Measurements from ENCODE around the gene PPARD. TPM values are rescaled to one million over a fixed set of nuclear protein-coding genes. Genes with fewer than 3 reads are reported as not detected.

The PPARD gene
- polyA plus RNA-seq, 2 of the 4 experiments (the other 2 are of a cell fraction), result 3.8 to 5.9 TPM

DNA sequence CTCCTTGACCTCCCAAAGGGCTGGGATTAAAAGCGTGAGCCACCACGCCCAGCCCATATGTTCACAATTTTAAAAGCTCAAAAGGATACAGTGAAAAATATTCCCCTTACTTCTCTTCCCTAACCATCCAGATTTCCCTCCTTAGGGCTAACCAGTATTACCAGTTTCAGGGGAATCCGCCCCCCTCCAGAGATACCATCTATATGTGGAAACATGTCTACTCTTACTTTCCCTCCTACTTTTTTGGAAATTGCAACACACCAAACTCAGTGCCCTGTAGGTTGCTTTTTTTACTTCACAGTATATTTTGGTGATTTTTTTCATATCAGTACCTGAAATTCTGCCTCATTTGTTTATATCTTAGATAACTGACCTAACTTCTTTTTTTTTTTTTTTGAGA lies 118.9 kb downstream of the PPARD start:
- TF ChIP-seq ZNF302 (CRISPR knock-in tag; IDR thresholded peaks at IDR 0.05), result no peak
- DNase-seq (ENCODE audit: low read depth in 1 of 2, low spot score in 1 of 2) (no peak), ATAC-seq (no peak), FAIRE-seq (no peak)
- Histone ChIP-seq H3K9me3 (no peaks in the 10 kb centered on the region), H3K4me1 (no peaks in the 10 kb centered on the region), H3K27ac (no peak overlapping the region), H3K4me2 (no peak overlapping the region), H3K4me3 (no peak overlapping the region)
- POLR2A ChIA-PET, result no interaction called here
- CTCF ChIA-PET, result no interaction called here
- WGBS (ENCODE audit: missing lambda C conversion rate), result 85% methylated on average over 3 of the region's 3 CpGs

DNA sequence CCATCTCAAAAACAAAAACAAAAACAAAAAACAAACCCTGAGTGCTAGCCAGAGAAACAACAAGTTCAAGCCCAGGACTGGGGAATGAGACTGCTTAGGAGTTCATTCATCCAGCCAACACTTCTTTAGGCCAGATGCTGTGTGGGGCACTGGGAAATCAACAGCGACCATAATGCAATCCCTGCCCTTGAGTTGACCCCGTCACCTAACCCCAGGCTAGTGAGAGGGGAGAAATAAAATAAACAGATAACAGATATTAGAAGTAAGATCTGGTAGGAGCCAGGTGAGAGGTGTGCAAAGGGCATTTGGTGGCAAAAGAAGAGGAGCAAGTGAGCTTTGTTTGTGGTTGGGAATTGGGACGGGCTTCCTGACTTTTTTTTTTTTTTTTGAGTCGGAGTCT lies 120.9 kb downstream of the PPARD start:
- no peak for FAIRE-seq
- CTCF ChIA-PET, result interaction anchor here (1.4 to 1.5 kb wide), 2 partner anchors 10 to 14 kb away, joined by 3 to 4 read pairs; no protein-coding TSS in a partner anchor
- TF ChIP-seq CHD4 (IDR thresholded peaks at IDR 0.05; ENCODE audit: borderline replicate concordance), result no peak
- no peak for TF ChIP-seq EHF (CRISPR knock-in tag; IDR thresholded peaks at IDR 0.05)
- TF ChIP-seq, protein P1, sequence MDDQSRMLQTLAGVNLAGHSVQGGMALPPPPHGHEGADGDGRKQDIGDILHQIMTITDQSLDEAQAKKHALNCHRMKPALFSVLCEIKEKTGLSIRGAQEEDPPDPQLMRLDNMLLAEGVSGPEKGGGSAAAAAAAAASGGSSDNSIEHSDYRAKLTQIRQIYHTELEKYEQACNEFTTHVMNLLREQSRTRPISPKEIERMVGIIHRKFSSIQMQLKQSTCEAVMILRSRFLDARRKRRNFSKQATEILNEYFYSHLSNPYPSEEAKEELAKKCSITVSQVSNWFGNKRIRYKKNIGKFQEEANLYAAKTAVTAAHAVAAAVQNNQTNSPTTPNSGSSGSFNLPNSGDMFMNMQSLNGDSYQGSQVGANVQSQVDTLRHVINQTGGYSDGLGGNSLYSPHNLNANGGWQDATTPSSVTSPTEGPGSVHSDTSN (IDR thresholded peaks at IDR 0.05), result no peak
- TF ChIP-seq, protein P2, sequence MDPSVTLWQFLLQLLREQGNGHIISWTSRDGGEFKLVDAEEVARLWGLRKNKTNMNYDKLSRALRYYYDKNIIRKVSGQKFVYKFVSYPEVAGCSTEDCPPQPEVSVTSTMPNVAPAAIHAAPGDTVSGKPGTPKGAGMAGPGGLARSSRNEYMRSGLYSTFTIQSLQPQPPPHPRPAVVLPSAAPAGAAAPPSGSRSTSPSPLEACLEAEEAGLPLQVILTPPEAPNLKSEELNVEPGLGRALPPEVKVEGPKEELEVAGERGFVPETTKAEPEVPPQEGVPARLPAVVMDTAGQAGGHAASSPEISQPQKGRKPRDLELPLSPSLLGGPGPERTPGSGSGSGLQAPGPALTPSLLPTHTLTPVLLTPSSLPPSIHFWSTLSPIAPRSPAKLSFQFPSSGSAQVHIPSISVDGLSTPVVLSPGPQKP (IDR thresholded peaks at IDR 0.05; ENCODE audit: low read depth, low read length), result no peak
- no peak for TF ChIP-seq TP53 (CRISPR knock-in tag; IDR thresholded peaks at IDR 0.05)

DNA sequence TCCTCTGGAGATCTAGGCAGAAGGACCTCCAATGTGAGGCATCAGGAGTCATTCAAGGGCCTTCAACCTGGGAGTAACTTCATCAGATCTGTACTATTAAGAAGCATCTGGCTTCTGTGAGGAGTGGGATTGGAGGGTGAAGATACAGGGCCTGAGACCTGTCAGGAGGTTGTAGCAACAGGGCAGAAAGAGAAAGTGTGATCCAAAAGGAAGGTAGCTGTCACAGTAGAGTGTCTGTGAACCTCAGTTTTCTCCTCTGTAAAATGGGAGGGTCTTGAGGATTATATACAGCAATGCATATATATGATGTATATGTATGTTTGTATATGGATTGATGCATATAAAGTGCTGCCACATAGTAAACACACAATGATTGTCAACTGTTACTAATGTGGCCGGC lies 123.3 kb downstream of the PPARD start:
- FAIRE-seq (no peak), ATAC-seq (no peak), DNase-seq (ENCODE audit: low read depth in 1 of 2, low spot score in 1 of 2) (no peak)
- no peaks in the 10 kb centered on the region for H3K9me3 ChIP-seq
- H3K4me2 ChIP-seq, result no peak overlapping the region
- ChIA-PET CTCF (interaction anchor here (0.9 to 5.3 kb wide), 6 partner anchors 10 to 271 kb away, joined by 3 to 48 read pairs (median 8); partner anchors contain the start of genes ARMC12, FANCE and PPARD), POLR2A (no interaction called here)
- TF ChIP-seq ESRRA (IDR thresholded peaks at IDR 0.05; ENCODE audit: borderline replicate concordance, low read length) (no peak), NPAS2 (CRISPR knock-in tag; IDR thresholded peaks at IDR 0.05; ENCODE audit: borderline replicate concordance) (no peak), RCOR1 (IDR thresholded peaks at IDR 0.05; ENCODE audit: low read depth, low read length) (no peak), FOXS1 (CRISPR knock-in tag; IDR thresholded peaks at IDR 0.05) (no peak), PHF8 (IDR thresholded peaks at IDR 0.05; ENCODE audit: borderline replicate concordance, low read depth) (no peak), SREBF2 (IDR thresholded peaks at IDR 0.05) (no peak), CHD2 (IDR thresholded peaks at IDR 0.05; ENCODE audit: low read length, partially characterized antibody) (no peak), MYC (IDR thresholded peaks at IDR 0.05; ENCODE audit: borderline replicate concordance, low read length) (no peak)
- TF ChIP-seq, protein P3, sequence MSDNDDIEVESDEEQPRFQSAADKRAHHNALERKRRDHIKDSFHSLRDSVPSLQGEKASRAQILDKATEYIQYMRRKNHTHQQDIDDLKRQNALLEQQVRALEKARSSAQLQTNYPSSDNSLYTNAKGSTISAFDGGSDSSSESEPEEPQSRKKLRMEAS (IDR thresholded peaks at IDR 0.05), result no peak
- TF ChIP-seq, protein P4, sequence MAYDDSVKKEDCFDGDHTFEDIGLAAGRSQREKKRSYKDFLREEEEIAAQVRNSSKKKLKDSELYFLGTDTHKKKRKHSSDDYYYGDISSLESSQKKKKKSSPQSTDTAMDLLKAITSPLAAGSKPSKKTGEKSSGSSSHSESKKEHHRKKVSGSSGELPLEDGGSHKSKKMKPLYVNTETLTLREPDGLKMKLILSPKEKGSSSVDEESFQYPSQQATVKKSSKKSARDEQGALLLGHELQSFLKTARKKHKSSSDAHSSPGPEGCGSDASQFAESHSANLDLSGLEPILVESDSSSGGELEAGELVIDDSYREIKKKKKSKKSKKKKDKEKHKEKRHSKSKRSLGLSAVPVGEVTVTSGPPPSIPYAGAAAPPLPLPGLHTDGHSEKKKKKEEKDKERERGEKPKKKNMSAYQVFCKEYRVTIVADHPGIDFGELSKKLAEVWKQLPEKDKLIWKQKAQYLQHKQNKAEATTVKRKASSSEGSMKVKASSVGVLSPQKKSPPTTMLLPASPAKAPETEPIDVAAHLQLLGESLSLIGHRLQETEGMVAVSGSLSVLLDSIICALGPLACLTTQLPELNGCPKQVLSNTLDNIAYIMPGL (CRISPR knock-in tag; IDR thresholded peaks at IDR 0.05; ENCODE audit: borderline replicate concordance), result no peak
- TF ChIP-seq, protein P5, sequence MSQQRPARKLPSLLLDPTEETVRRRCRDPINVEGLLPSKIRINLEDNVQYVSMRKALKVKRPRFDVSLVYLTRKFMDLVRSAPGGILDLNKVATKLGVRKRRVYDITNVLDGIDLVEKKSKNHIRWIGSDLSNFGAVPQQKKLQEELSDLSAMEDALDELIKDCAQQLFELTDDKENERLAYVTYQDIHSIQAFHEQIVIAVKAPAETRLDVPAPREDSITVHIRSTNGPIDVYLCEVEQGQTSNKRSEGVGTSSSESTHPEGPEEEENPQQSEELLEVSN (IDR thresholded peaks at IDR 0.05; ENCODE audit: borderline replicate concordance, low read depth), result no peak
- H3K4me1 ChIP-seq, result peaks cover 12% of the 10 kb centered on the region
- 93% methylated on average over 1 of the region's 1 CpG for whole genome bisulfite sequencing (ENCODE audit: missing lambda C conversion rate)
- no peak overlapping the region for H3K4me3 ChIP-seq
- H3K27ac ChIP-seq, result no peak overlapping the region

More for the DNA sequence above, 120.9 kb downstream of the PPARD start:
- Histone ChIP-seq H3K4me1 (peaks cover 4% of the 10 kb centered on the region; the same call in 2 of the 3 replicates), H3K4me2 (no peak overlapping the region), H3K9me3 (no peaks in the 10 kb centered on the region), H3K27ac (no peak overlapping the region), H3K4me3 (no peak overlapping the region)
- ATAC-seq (no peak), DNase-seq (ENCODE audit: low read depth in 1 of 2, low spot score in 1 of 2) (no peak)
- POLR2A ChIA-PET, result interaction anchor here (0.6 kb wide), 1 partner anchor 117 kb away, joined by 3 read pairs; no protein-coding TSS in a partner anchor
- WGBS (ENCODE audit: missing lambda C conversion rate), result 90% methylated on average over 4 of the region's 4 CpGs
